ENCODE measurements around the gene LYPD6.

Gene LYPD6

GRCh38 chr2:149422337-149422990 lies 92.1 kb downstream of the LYPD6 start:
- TF ChIP-seq CREB1 (IDR thresholded peaks at IDR 0.05; ENCODE audit: low read depth) (no peak), RAD21 (IDR thresholded peaks at IDR 0.05; ENCODE audit: low read depth) (no peak), USF1 (IDR thresholded peaks at IDR 0.05) (no peak), TCF12 (IDR thresholded peaks at IDR 0.05; ENCODE audit: low read depth) (peak; percentile 60; the same call in 1 of the 2 replicates), EP300 (IDR thresholded peaks at IDR 0.05; ENCODE audit: borderline replicate concordance) (peak; percentile 66; the same call in 1 of the 2 replicates), TEAD4 (IDR thresholded peaks at IDR 0.05) (peak; percentile 93), CEBPB (IDR thresholded peaks at IDR 0.05) (peak; percentile 76), ZBTB7A (IDR thresholded peaks at IDR 0.05; ENCODE audit: low read depth) (peak; percentile 36; the same call in 1 of the 2 replicates), NFIC (IDR thresholded peaks at IDR 0.05) (no peak), YY1 (IDR thresholded peaks at IDR 0.05; ENCODE audit: low read depth) (no peak), EGR1 (IDR thresholded peaks at IDR 0.05) (no peak), FOXM1 (IDR thresholded peaks at IDR 0.05; ENCODE audit: borderline replicate concordance, low read depth) (peak; percentile 62; the same call in 1 of the 2 replicates), TAF1 (IDR thresholded peaks at IDR 0.05; ENCODE audit: low read depth) (no peak)
- TF ChIP-seq, protein P1, sequence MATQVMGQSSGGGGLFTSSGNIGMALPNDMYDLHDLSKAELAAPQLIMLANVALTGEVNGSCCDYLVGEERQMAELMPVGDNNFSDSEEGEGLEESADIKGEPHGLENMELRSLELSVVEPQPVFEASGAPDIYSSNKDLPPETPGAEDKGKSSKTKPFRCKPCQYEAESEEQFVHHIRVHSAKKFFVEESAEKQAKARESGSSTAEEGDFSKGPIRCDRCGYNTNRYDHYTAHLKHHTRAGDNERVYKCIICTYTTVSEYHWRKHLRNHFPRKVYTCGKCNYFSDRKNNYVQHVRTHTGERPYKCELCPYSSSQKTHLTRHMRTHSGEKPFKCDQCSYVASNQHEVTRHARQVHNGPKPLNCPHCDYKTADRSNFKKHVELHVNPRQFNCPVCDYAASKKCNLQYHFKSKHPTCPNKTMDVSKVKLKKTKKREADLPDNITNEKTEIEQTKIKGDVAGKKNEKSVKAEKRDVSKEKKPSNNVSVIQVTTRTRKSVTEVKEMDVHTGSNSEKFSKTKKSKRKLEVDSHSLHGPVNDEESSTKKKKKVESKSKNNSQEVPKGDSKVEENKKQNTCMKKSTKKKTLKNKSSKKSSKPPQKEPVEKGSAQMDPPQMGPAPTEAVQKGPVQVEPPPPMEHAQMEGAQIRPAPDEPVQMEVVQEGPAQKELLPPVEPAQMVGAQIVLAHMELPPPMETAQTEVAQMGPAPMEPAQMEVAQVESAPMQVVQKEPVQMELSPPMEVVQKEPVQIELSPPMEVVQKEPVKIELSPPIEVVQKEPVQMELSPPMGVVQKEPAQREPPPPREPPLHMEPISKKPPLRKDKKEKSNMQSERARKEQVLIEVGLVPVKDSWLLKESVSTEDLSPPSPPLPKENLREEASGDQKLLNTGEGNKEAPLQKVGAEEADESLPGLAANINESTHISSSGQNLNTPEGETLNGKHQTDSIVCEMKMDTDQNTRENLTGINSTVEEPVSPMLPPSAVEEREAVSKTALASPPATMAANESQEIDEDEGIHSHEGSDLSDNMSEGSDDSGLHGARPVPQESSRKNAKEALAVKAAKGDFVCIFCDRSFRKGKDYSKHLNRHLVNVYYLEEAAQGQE (IDR thresholded peaks at IDR 0.05; ENCODE audit: low read depth), result no peak
- TF ChIP-seq, protein P2, sequence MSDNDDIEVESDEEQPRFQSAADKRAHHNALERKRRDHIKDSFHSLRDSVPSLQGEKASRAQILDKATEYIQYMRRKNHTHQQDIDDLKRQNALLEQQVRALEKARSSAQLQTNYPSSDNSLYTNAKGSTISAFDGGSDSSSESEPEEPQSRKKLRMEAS (IDR thresholded peaks at IDR 0.05), result no peak

GRCh38 chr2:149422991-149423338 lies 92.6 kb downstream of the LYPD6 start:
- TF ChIP-seq USF1 (IDR thresholded peaks at IDR 0.05) (no peak), RAD21 (IDR thresholded peaks at IDR 0.05; ENCODE audit: low read depth) (no peak), EP300 (IDR thresholded peaks at IDR 0.05; ENCODE audit: borderline replicate concordance) (no peak), CREB1 (IDR thresholded peaks at IDR 0.05; ENCODE audit: low read depth) (no peak), FOXM1 (IDR thresholded peaks at IDR 0.05; ENCODE audit: borderline replicate concordance, low read depth) (no peak), NFIC (IDR thresholded peaks at IDR 0.05) (no peak), TEAD4 (IDR thresholded peaks at IDR 0.05) (no peak), TAF1 (IDR thresholded peaks at IDR 0.05; ENCODE audit: low read depth) (no peak), ZBTB7A (IDR thresholded peaks at IDR 0.05; ENCODE audit: low read depth) (no peak)
- TF ChIP-seq, protein P2 (IDR thresholded peaks at IDR 0.05), result no peak

DNA sequence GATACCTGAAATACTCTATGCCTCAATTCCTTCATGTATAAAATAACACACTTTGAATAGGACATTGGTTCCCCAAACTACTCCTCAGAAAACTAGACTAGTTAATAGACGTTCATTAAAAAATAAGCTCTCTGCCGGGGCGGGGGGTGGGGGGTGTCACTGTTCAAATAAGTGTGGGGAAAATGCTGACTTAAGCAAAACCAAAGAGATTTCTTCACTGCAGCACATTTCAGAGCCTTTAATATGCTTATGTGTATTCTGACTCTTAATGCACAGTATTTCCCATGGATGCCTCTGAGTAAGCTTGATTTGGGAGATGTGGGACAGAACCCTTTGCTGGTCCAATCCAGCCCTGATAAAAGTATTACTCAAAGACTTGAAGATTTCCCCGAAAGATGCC lies 93.2 kb downstream of the LYPD6 start:
- TF ChIP-seq YY1 (IDR thresholded peaks at IDR 0.05; ENCODE audit: low read depth), result no peak
- no peak for TF ChIP-seq RAD21 (IDR thresholded peaks at IDR 0.05; ENCODE audit: low read depth)
- TF ChIP-seq, protein P2 (IDR thresholded peaks at IDR 0.05), result no peak
- no peak for TF ChIP-seq EP300 (IDR thresholded peaks at IDR 0.05; ENCODE audit: borderline replicate concordance)
- TF ChIP-seq EGR1 (IDR thresholded peaks at IDR 0.05), result no peak
- no peak for TF ChIP-seq TCF12 (IDR thresholded peaks at IDR 0.05; ENCODE audit: low read depth)
- no peak for TF ChIP-seq TAF1 (IDR thresholded peaks at IDR 0.05; ENCODE audit: low read depth)
- TF ChIP-seq CEBPB (IDR thresholded peaks at IDR 0.05), result no peak
- TF ChIP-seq TEAD4 (IDR thresholded peaks at IDR 0.05), result no peak
- TF ChIP-seq USF1 (IDR thresholded peaks at IDR 0.05), result no peak

GRCh38 chr2:149427387-149427786 lies 97.0 kb downstream of the LYPD6 start:
- no peak for TF ChIP-seq EP300 (IDR thresholded peaks at IDR 0.05; ENCODE audit: borderline replicate concordance)
- TF ChIP-seq TEAD4 (IDR thresholded peaks at IDR 0.05), result no peak
- TF ChIP-seq RAD21 (IDR thresholded peaks at IDR 0.05; ENCODE audit: low read depth), result no peak
- TF ChIP-seq ZBTB7A (IDR thresholded peaks at IDR 0.05; ENCODE audit: low read depth), result no peak
- no peak for TF ChIP-seq EGR1 (IDR thresholded peaks at IDR 0.05)
- no peak for TF ChIP-seq TAF1 (IDR thresholded peaks at IDR 0.05; ENCODE audit: low read depth)
- no peak for TF ChIP-seq TCF12 (IDR thresholded peaks at IDR 0.05; ENCODE audit: low read depth)
- TF ChIP-seq, protein P1 (IDR thresholded peaks at IDR 0.05; ENCODE audit: low read depth), result no peak
- no peak for TF ChIP-seq NFIC (IDR thresholded peaks at IDR 0.05)
- no peak for TF ChIP-seq USF1 (IDR thresholded peaks at IDR 0.05)
- no peak for TF ChIP-seq CEBPB (IDR thresholded peaks at IDR 0.05)
- no peak for TF ChIP-seq YY1 (IDR thresholded peaks at IDR 0.05; ENCODE audit: low read depth)
- TF ChIP-seq, protein P2 (IDR thresholded peaks at IDR 0.05), result no peak
- no peak for TF ChIP-seq FOXM1 (IDR thresholded peaks at IDR 0.05; ENCODE audit: borderline replicate concordance, low read depth)
- no peak for TF ChIP-seq CREB1 (IDR thresholded peaks at IDR 0.05; ENCODE audit: low read depth)

All from Ishikawa (cell line).